Ascending aorta (tissue), 2 donors: ENCODE results near the gene PRKCQ. TPM values are rescaled to one million over a fixed set of nuclear protein-coding genes. Genes with fewer than 3 reads are reported as not detected.

ENCODE experiments used
- DNase-seq, 2 donors: peaks; one replicate each; pipeline ENCODE4 v3.0.0-alpha.2; 2019; ENCODE audit warnings: low spot score in 2 of 2
- H3K27ac ChIP-seq, 2 donors: fragments of 200-600 bp; sonication (generic); one replicate each; pipeline ENCODE4 v1.5.1; 2016 to 2017; ENCODE audit warnings: mild to moderate bottlenecking in 1 of 2
- H3K27me3 ChIP-seq: fragments of 200-600 bp; sonication (generic); one replicate; pipeline ENCODE4 v1.5.1; 2017
- H3K36me3 ChIP-seq, 2 donors: fragments of 200-600 bp; sonication (generic); one replicate each; pipeline ENCODE4 v1.5.1; 2016
- H3K4me1 ChIP-seq, 2 donors: fragments of 200-600 bp; sonication (generic); one replicate each; pipeline ENCODE4 v1.5.1; 2016 to 2017; ENCODE audit warnings: mild to moderate bottlenecking in 1 of 2
- H3K4me3 ChIP-seq, 2 donors: fragments of 200-600 bp; sonication (generic); one replicate each; pipeline ENCODE4 v1.5.1; 2016 to 2017; ENCODE audit warnings: mild to moderate bottlenecking in 1 of 2
- H3K9me3 ChIP-seq, 2 donors: fragments of 200-600 bp; sonication (generic); one replicate each; pipeline ENCODE4 v1.5.1; 2016
- CTCF ChIP-seq, 3 experiments: fragments of 200-600 bp in 2 of 3; fragments of 450-650 bp in 1 of 3; sonication (generic) in 2 of 3; IDR thresholded peaks; one replicate each; pipeline ENCODE4 v1.5.1; 2016 to 2019; ENCODE audit warnings: antibody characterized with exemption in 3 of 3, mild to moderate bottlenecking in 1 of 3, moderate library complexity in 1 of 3
- intact Hi-C: fragments of 100-400 bp; cut with DNase I; formaldehyde crosslinking; loops from one replicate; pipeline ENCODE4 v1.15.1; 2023
- total RNA-seq: library from RNA; depleted of rRNA; stranded (reverse); fragments of >200 nt; gene quantifications from one replicate; pipeline ENCODE4 v1.1.0, GENCODE V29; 2016

PRKCQ gene
- total RNA-seq, 1 donor from 2014 or later = not detected

- H3K4me1 ChIP-seq = no peaks in the 10 kb centered on the region
- H3K36me3 ChIP-seq = no peaks in the 10 kb centered on the region
- H3K9me3 ChIP-seq = no peaks in the 10 kb centered on the region
- no peak overlapping the region for H3K4me3 ChIP-seq
- intact Hi-C loops = no loop called here
- no peak for TF ChIP-seq CTCF (IDR thresholded peaks at IDR 0.05)
- no peaks in the 10 kb centered on the region for H3K27me3 ChIP-seq
- DNase-seq = no peak
- no peak overlapping the region for H3K27ac ChIP-seq
Observed at GRCh38 chr10:6494936-6495592, 85.0 kb downstream of the PRKCQ start.

- H3K36me3 ChIP-seq = no peaks in the 10 kb centered on the region
- no peaks in the 10 kb centered on the region for H3K4me1 ChIP-seq
- TF ChIP-seq CTCF (IDR thresholded peaks at IDR 0.05) = no peak
Observed at GRCh38 chr10:6494442-6494819, 85.6 kb downstream of the PRKCQ start.

GRCh38 chr10:6493521-6494441 is 86.3 kb downstream of the PRKCQ start:
- Histone ChIP-seq H3K4me3 (no peak overlapping the region), H3K27ac (no peak overlapping the region), H3K9me3 (no peaks in the 10 kb centered on the region), H3K4me1 (no peaks in the 10 kb centered on the region), H3K27me3 (no peaks in the 10 kb centered on the region), H3K36me3 (no peaks in the 10 kb centered on the region)
- intact Hi-C loops = no loop called here
- DNase-seq = no peak
- no peak for TF ChIP-seq CTCF (IDR thresholded peaks at IDR 0.05)

More at GRCh38 chr10:6494442-6494819, 85.6 kb downstream of the PRKCQ start:
- Histone ChIP-seq H3K27me3 (no peaks in the 10 kb centered on the region), H3K9me3 (no peaks in the 10 kb centered on the region), H3K4me3 (no peak overlapping the region), H3K27ac (no peak overlapping the region)
- DNase-seq = no peak
- intact Hi-C loops = no loop called here

- H3K27ac ChIP-seq = no peak overlapping the region
- no peaks in the 10 kb centered on the region for H3K36me3 ChIP-seq
- H3K27me3 ChIP-seq = no peaks in the 10 kb centered on the region
- no peak for TF ChIP-seq CTCF (IDR thresholded peaks at IDR 0.05)
- H3K4me1 ChIP-seq = no peaks in the 10 kb centered on the region
- no peak for DNase-seq
- no peak overlapping the region for H3K4me3 ChIP-seq
- intact Hi-C loops = no loop called here
- no peaks in the 10 kb centered on the region for H3K9me3 ChIP-seq
Observed at GRCh38 chr10:6492896-6493295, 87.2 kb downstream of the PRKCQ start.

GRCh38 chr10:6491841-6492609 is 88.1 kb downstream of the PRKCQ start:
- intact Hi-C loops = no loop called here
- H3K4me1 ChIP-seq = no peaks in the 10 kb centered on the region
- H3K9me3 ChIP-seq = no peaks in the 10 kb centered on the region
- no peaks in the 10 kb centered on the region for H3K36me3 ChIP-seq
- H3K27ac ChIP-seq = no peak overlapping the region
- H3K27me3 ChIP-seq = no peaks in the 10 kb centered on the region
- DNase-seq = no peak
- H3K4me3 ChIP-seq = no peak overlapping the region
- no peak for TF ChIP-seq CTCF (IDR thresholded peaks at IDR 0.05)
